SHP77 treated with DMSO at 0.1 percent for 48 hours (cell line): ENCODE data around the gene RAP2A.

Source experiments
- DNase-seq: peaks from one replicate; lab custom pipeline; 2025; lab: John Stamatoyannopoulos, UW

RAP2A gene

DNA sequence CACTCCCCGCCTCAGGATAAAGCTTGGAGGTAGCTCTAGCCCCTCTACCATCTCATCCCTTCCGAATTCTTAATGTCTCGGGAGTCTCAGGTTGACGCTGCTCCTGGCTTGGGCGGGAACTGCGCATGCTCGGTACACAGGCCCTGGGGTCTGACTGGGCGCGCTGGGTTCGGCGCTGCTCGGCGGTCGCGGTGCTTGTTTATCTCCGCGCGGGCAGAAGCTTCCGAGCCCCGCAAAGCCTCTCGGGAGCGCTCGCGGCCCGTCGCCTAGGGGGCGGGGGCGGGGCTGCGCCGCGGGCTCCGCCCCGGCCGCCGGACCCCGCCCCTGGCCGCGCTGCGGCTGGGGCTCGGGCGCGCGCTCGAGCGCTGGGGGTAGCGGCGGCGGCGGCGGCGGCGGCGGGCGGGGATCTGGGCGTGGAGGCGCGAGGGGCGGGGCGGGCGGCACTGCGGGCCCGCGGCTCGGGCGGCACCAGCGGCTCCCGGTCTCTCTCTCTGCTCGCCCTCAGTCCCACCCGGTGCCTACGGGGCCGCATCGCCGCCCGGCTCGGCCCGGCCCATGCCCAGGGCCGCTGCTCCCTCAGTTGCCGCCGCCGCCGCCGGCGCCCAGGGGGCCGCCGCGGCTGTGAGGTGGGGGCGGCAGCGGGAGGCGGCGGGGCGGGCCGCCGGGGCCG is at the start of gene RAP2A:
Gene RAP2A, plus strand, starts transcription at position 443 of the 670 bp plus-strand sequence. CDS start 302 bp downstream, outside the sequence.
- peak; percentile 87 for DNase-seq

DNA sequence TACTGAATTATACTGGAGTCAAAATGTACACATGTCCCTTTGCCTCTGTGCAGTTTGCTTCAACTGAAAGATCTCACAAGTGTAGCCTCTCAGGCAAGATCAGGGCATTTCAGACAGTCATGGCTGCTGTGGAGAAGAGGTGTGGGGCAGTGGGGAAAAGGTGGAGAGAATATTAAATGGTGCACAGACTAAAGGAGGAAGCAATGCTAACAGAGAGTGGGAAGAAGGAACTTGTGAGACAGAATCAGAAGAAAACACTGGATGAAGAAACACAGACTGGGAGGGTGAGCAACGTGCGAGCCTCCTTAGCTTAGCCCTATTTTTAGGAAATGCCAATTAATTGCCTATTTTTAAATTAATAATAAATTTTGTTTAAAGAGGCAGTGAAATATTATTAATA is 49.6 kb upstream of the RAP2A start:
- no peak for DNase-seq

GRCh38 chr13:97385146-97385545 is 48.8 kb upstream of the RAP2A start:
- DNase-seq, result no peak

DNA sequence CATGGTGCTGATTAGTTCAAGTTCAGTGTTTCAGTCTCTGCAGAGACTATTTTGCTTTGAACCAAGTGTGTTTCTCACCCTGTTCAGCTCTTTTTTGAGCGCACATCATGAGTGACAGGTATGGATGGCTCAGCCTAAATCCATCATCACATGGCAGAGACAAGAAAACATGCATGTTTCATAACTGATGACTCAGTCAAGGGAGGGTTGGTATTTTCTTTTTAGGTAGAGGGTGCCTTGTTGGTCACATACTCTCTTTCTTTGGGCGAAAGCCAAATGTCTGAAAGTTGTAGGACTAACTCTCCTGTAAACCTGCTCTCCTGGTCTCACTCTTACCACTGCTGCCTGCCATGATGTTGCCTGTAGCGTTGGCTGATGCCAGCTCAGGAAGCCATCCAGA is 48.1 kb upstream of the RAP2A start:
- no peak for DNase-seq

DNA sequence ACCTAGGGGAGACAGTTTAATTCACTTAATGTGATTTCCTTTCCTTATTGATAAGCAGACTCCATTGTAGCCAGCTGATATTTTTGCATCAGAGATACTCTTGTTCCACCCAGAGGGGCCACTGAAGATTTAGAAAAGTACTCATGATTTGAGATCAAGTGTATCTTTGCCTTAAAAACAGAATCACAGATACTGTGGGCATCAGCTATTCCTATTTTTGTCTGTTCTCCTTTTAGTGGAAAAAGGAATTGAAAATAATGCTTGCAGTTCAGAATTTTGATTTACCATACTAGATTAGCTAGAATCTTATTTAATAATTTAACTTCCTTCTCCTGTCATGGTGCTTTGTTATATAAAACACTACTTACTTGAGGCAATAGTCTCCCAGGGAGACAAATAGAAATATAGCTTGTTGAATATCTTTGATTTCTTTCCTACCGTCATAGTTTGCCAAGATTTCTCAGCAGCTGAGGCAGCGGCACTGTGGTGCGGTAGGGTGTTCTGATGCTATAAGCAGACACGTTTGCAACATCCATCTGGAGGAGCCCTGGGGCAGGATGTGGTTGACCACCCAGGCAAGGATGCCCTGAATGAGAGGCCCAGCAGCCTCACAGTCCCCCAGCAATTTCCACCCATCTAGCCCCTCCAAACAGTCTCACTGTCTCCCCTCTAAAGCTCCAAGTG is 47.0 kb upstream of the RAP2A start:
- no peak for DNase-seq

DNA sequence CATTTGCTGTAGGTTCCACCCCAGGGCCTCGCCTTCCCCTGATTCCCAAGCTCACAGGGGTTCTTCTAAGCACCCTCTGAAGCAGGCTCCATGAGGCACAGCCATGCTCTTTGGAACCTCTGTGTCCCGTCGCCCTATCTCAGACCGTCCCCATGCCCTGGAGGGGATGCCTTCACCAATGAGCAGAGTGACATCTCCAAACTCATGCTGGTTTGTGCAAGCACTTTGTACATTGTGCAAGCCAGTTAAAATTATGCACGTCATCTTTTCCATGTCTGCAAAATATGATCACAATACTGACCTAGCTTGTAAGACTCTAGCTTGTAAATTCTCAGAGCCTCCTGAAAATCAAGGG is 46.5 kb upstream of the RAP2A start:
- DNase-seq, result no peak

DNA sequence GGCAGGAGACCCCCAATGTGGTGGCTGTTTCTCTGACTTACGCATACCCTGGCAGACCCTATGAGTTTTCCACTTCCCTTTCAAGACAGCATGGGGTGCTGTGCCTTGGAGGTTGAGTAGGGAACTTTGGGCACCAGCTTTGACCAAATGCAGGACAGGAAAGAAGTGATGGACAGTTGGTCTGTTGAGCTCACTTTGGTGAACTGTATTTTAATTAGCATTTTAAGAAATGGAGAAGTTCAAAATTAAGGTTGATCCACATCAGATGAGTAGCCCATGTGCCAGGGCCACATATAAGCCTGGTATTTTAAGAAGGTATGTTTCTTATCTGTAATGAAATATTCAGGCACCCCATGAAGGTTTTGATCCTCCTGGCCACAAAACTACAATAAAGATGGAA is 46.1 kb upstream of the RAP2A start:
- DNase-seq, result no peak

- no peak for DNase-seq
Observed at GRCh38 chr13:97388373-97388772, 45.6 kb upstream of the RAP2A start.

GRCh38 chr13:97390941-97391600 is 42.9 kb upstream of the RAP2A start:
- no peak for DNase-seq

DNA sequence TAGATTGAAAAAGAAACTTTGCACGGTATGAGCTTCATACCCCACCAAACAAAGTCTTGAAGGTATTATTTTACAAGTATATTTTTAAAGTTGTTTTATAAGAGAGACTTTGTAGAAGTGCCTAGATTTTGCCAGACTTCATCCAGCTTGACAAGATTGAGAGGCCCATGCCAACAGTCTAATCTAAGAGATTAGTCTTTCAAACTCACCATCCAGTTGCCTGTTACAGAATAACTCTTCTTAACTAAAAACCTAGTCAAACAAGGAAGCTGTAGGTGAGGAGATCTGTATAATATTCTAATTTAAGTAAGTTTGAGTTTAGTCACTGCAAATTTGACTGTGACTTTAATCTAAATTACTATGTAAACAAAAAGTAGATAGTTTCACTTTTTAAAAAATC is 41.9 kb upstream of the RAP2A start:
- no peak for DNase-seq

DNA sequence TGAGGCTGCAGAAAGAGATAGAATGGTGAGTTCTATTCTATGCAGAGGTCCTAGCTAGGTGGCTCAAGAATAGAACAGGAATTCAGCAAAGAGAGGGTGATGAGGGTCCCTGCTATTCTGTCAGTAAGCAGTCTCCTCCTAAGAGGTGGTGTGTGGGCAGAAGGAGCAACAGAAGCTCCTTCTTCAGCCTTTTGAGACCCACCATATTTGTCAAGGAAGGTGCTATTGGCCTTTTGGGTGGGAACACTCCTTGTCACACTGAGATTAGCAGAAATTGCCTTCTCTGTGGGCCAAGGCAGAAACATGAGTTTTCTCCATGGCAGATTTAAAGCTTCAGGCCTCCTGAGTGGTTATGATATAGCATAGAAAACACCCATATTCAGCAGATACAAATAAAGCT is 39.4 kb upstream of the RAP2A start:
- DNase-seq, result no peak

- no peak for DNase-seq
Observed at GRCh38 chr13:97395447-97396136, 38.4 kb upstream of the RAP2A start.

GRCh38 chr13:97397267-97397666 is 36.7 kb upstream of the RAP2A start:
- no peak for DNase-seq

DNA sequence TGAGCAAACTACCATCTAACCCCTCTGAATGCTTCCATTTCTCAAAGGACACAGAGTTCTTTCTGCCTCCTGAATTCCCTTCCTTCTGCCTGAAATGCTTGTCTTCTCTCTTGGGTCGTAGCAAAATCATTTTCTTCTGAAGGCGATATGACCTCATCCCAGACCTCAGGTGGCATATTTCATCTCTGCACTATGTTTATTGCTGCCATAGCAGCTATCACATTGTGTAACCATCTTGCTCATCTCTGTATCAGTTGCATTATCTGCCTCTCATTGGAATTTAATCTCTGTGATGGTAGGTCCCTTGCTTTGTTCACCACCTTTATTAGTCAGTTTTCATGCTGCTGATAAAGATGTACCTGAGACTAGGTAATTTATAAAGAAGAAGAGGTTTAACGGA is 32.5 kb upstream of the RAP2A start:
- no peak for DNase-seq

- DNase-seq, result no peak
Observed at GRCh38 chr13:97403893-97404750, 29.8 kb upstream of the RAP2A start.

- DNase-seq, result no peak
Observed at GRCh38 chr13:97407540-97407939, 26.4 kb upstream of the RAP2A start.

DNA sequence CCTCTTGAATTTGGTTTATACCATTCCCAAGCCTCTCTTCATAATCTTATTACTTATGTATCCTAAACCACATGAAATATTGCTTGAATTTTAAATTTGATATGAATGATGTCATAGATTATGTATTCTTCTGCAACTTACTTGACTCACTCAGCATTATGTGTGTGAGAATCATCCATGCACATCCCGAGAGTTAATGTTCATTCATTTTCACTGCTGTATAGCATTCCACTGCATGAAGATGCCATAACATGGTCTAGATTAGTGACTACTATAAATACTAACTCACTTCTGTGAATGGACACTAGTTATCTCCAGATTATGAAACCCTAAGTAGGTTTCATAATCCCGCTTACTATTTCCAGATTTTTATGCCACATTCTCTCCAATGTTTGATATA is 25.0 kb upstream of the RAP2A start:
- no peak for DNase-seq

GRCh38 chr13:97411984-97412383 is 22.0 kb upstream of the RAP2A start:
- no peak for DNase-seq

DNA sequence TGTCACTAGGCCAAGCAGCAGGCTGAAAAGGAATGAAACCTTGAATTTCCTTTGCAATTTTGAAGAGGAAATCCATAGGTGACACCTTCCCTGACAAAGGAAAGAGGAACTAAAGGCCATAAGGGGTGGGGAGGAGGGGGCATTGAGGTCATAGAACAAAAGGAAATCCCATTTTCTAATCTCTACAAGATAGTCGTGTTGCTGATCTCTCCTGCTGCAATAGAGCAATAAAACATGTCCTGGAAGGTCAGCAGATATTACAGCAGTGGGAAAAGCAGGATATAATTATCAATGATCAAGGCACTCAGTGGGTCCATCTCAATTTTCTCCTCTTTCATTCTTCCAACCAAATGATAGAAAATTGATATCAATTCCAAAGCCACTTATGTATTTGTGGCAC is 20.3 kb upstream of the RAP2A start:
- no peak for DNase-seq

- no peak for DNase-seq
Observed at GRCh38 chr13:97414392-97414791, 19.6 kb upstream of the RAP2A start.

DNA sequence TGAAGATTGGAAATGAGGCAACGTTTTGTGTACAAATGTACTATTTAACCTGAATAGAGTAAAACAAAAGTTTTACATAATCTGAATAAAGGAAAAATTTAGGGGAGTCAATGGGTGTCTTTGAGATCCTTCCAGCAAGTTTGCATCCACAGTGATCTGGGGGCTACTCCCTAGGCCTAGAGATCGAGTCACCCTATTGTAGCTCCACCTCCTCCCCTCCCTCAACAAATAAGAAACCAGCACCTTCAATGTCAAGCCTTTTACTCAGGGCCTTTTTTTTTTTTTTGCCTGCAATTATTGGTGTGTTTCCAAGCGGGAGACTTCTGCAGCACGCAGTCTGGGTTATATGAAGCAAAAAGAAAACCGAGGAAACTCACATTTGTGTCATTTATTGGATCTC is 16.3 kb upstream of the RAP2A start:
- no peak for DNase-seq
